NCI-H1436 treated with DMSO at 0.1 percent for 48 hours (cell line): Measurements from ENCODE around the gene MKLN1.

Experiments used
- DNase-seq: peaks from one replicate; lab custom pipeline; 2025; lab: John Stamatoyannopoulos, UW

MKLN1 gene

GRCh38 chr7:131522325-131522930 is 194.8 kb downstream of the MKLN1 start:
- no peak for DNase-seq

GRCh38 chr7:131524115-131524514 is 196.4 kb downstream of the MKLN1 start:
- no peak for DNase-seq

- DNase-seq, result no peak
These were observed 197.0 kb downstream of the MKLN1 start for GRCh38 chr7:131524703-131525102.

GRCh38 chr7:131525820-131526219 is 198.1 kb downstream of the MKLN1 start:
- no peak for DNase-seq

- DNase-seq, result no peak
These were observed 199.8 kb downstream of the MKLN1 start for GRCh38 chr7:131527456-131527855.

GRCh38 chr7:131529179-131529578 is 201.5 kb downstream of the MKLN1 start:
- no peak for DNase-seq

GRCh38 chr7:131529617-131530016 is 201.9 kb downstream of the MKLN1 start:
- DNase-seq, result no peak

GRCh38 chr7:131530137-131530536 is 202.5 kb downstream of the MKLN1 start:
- DNase-seq, result no peak

- no peak for DNase-seq
These were observed 205.0 kb downstream of the MKLN1 start for GRCh38 chr7:131532570-131533091.

GRCh38 chr7:131533151-131533559 is 205.5 kb downstream of the MKLN1 start:
- no peak for DNase-seq

- DNase-seq, result no peak
These were observed 206.2 kb downstream of the MKLN1 start for GRCh38 chr7:131533566-131534561.

- DNase-seq, result no peak
These were observed 208.7 kb downstream of the MKLN1 start for GRCh38 chr7:131536361-131536849.

GRCh38 chr7:131537571-131537978 is 209.9 kb downstream of the MKLN1 start:
- no peak for DNase-seq

GRCh38 chr7:131538071-131538812 is 210.6 kb downstream of the MKLN1 start:
- DNase-seq, result no peak

GRCh38 chr7:131538813-131539179 is 211.1 kb downstream of the MKLN1 start:
- no peak for DNase-seq

- no peak for DNase-seq
These were observed 213.0 kb downstream of the MKLN1 start for GRCh38 chr7:131540491-131541162.

GRCh38 chr7:131543298-131543697 is 215.6 kb downstream of the MKLN1 start:
- no peak for DNase-seq

GRCh38 chr7:131544021-131544420 is 216.3 kb downstream of the MKLN1 start:
- no peak for DNase-seq

GRCh38 chr7:131544449-131545301 is 217.0 kb downstream of the MKLN1 start:
- no peak for DNase-seq

- no peak for DNase-seq
These were observed 218.4 kb downstream of the MKLN1 start for GRCh38 chr7:131546126-131546525.
